GM23248 (cell line): ENCODE measurements around the gene NRDC. TPM values are rescaled to one million over a fixed set of nuclear protein-coding genes. Genes with fewer than 3 reads are reported as not detected.

ENCODE experiments used
- DNase-seq: peaks from one replicate; pipeline ENCODE4 v3.0.0-alpha.2; 2015
- H2AFZ ChIP-seq: fragments of 200-600 bp; sonication (generic); 2 replicates; pipeline ENCODE4 v1.6.1; 2016; ENCODE audit warnings: antibody characterized with exemption
- H3F3A ChIP-seq: fragments of 200-600 bp; sonication (generic); 2 replicates; pipeline ENCODE4 v1.6.1; 2016; ENCODE audit warnings: mild to moderate bottlenecking, antibody characterized with exemption, mixed run types; ENCODE audit not compliant: insufficient read depth
- H3K27ac ChIP-seq: fragments of 200-600 bp; sonication (generic); 2 replicates; pipeline ENCODE4 v1.5.1; 2016; ENCODE audit warnings: mild to moderate bottlenecking
- H3K27me3 ChIP-seq: fragments of 200-600 bp; sonication (generic); replicated peaks from 2 replicates; pipeline ENCODE4 v1.6.1; 2016; ENCODE audit warnings: mild to moderate bottlenecking; ENCODE audit not compliant: insufficient read depth
- H3K36me3 ChIP-seq: fragments of 200-600 bp; sonication (generic); 2 replicates; pipeline ENCODE4 v1.6.1; 2016; ENCODE audit warnings: low read depth, mild to moderate bottlenecking
- H3K4me1 ChIP-seq: fragments of 200-600 bp; sonication (generic); 2 replicates; pipeline ENCODE4 v1.6.1; 2016; ENCODE audit warnings: mild to moderate bottlenecking; ENCODE audit not compliant: insufficient read depth
- H3K4me2 ChIP-seq: fragments of 200-600 bp; sonication (generic); one replicate; pipeline ENCODE4 v1.6.1; 2016; ENCODE audit warnings: mild to moderate bottlenecking; ENCODE audit not compliant: unreplicated experiment
- H3K4me3 ChIP-seq: fragments of 200-600 bp; sonication (generic); 2 replicates; pipeline ENCODE4 v1.5.1; 2016; ENCODE audit warnings: mild to moderate bottlenecking
- H3K79me2 ChIP-seq: fragments of 200-600 bp; sonication (generic); 2 replicates; pipeline ENCODE4 v1.6.1; 2016; ENCODE audit warnings: mild to moderate bottlenecking; ENCODE audit not compliant: insufficient read depth
- H3K9ac ChIP-seq: fragments of 200-600 bp; sonication (generic); 2 replicates; pipeline ENCODE4 v1.6.1; 2016; ENCODE audit warnings: mild to moderate bottlenecking
- H3K9me2 ChIP-seq: fragments of 200-600 bp; sonication (generic); 2 replicates; pipeline ENCODE4 v1.6.1; 2016; ENCODE audit warnings: mixed run types, mild to moderate bottlenecking, moderate library complexity; ENCODE audit not compliant: insufficient read depth
- H3K9me3 ChIP-seq: fragments of 200-600 bp; sonication (generic); one replicate; pipeline ENCODE4 v1.6.1; 2017; ENCODE audit warnings: low read depth
- H4K20me1 ChIP-seq: fragments of 200-600 bp; sonication (generic); 2 replicates; pipeline ENCODE4 v1.6.0; 2016; ENCODE audit not compliant: insufficient read depth
- EZH2 ChIP-seq: fragments of 200-600 bp; sonication (generic); IDR thresholded peaks from 2 replicates; pipeline ENCODE4 v1.6.1; 2018; ENCODE audit warnings: antibody characterized with exemption, mild to moderate bottlenecking; ENCODE audit not compliant: insufficient read depth, poor library complexity, severe bottlenecking
- EZH2phosphoT487 ChIP-seq: fragments of 200-600 bp; sonication (generic); IDR thresholded peaks from 2 replicates; pipeline ENCODE4 v1.6.1; 2018; ENCODE audit warnings: antibody characterized with exemption, moderate library complexity, mild to moderate bottlenecking, low read depth; ENCODE audit not compliant: insufficient read depth
- WGBS, 2 experiments: methylation state at CpG; one replicate each; pipeline ENCODE4 v1.1.6; 2015 to 2017; ENCODE audit warnings: low lambda C conversion rate in 2 of 2, low coverage in 1 of 2; ENCODE audit errors: missing lambda C conversion rate in 2 of 2; 5-methylcytosine and 5-hydroxymethylcytosine counted together
- in situ Hi-C: fragments of 300-500 bp; cut with MboI; formaldehyde crosslinking; loops from 2 replicates; pipeline ENCODE4 v1.15.0; 2020
- polyA plus RNA-seq: library from polyadenylated mRNA; unstranded; fragments of >200 nt; fragmentation: Nextera tagmentation; extraction: Ambion mirVana; gene quantifications from 2 replicates; pipeline ENCODE4 v1.2.1, GENCODE V29; 2016
- total RNA-seq: library from RNA; depleted of rRNA; stranded (reverse); fragments of >200 nt; shearing (Covaris generic); gene quantifications from 2 replicates; pipeline ENCODE4 v1.2.3, GENCODE V29; 2014

Gene NRDC
- total and polyA plus RNA-seq, 2 experiments from 2014 or later, result 55.2 to 129 TPM

DNA sequence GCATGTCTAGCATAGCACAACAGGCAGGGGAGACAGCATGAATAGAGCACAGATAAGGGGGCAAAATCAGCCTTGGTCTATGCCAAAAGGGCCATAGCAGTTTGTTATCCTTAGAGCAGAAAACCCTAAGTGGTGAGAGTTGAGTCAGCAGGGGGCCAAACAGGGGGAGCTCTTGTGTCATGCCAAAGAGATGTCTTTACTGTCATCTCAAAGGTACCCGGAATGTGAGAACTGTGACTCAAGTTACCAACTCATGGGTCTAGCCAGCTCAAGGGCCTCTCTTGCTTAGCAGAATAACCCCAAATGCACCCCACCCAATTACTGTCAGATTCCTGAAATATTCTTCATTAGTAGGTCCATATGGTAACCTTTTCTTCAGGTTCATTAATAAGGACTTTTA is 45.9 kb upstream of the NRDC start:
- no peak overlapping the region for H3K4me3 ChIP-seq
- no peaks in the 10 kb centered on the region for H3K27me3 ChIP-seq
- H3K36me3 ChIP-seq, result peaks cover 4% of the 10 kb centered on the region
- H3K4me2 ChIP-seq, result peak overlapping the region; percentile 76
- no peaks in the 10 kb centered on the region for H3K9me3 ChIP-seq
- peaks cover 72% of the 10 kb centered on the region for H3F3A ChIP-seq
- no peaks in the 10 kb centered on the region for H3K9me2 ChIP-seq
- DNase-seq, result peak; percentile 86
- no peak for TF ChIP-seq EZH2phosphoT487
- TF ChIP-seq EZH2, result no peak
- H3K27ac ChIP-seq, result peak overlapping the region; percentile 71
- in situ Hi-C loops, result no loop called here
- peaks cover 78% of the 10 kb centered on the region for H3K4me1 ChIP-seq
- H3K79me2 ChIP-seq, result no peaks in the 10 kb centered on the region; the same call in 1 of the 2 replicates
- WGBS, 2 experiments, result 0 to 6% methylated on average over 1 of the region's 1 CpG
- no peaks in the 10 kb centered on the region for H4K20me1 ChIP-seq
- peak overlapping the region; percentile 25; the same call in 1 of the 2 replicates for H3K9ac ChIP-seq
- H2AFZ ChIP-seq, result no peak overlapping the region

DNA sequence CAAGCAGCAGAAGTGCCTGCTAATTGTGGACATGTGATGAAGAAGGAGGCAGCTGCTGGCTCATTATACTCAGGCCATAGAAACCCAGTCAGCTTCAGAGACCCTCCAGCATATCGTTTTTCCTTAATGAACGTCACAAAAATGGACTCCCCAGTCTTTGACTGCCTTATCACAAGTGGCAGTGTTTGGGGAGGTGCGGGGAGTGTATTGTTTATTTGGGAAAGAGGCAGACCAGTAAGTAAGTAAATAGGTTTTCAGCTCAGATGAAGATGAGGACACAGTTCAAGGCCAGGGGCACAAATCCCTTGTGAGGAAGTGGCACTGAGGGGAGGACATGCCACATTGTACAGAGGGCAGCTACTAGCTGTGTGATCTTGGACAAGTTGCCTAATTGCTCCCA is 43.5 kb upstream of the NRDC start:
- Histone ChIP-seq H3K9ac (no peak overlapping the region), H3K36me3 (peaks cover 10% of the 10 kb centered on the region; the same call in 1 of the 2 replicates), H3K9me3 (no peaks in the 10 kb centered on the region), H4K20me1 (no peaks in the 10 kb centered on the region), H3K27ac (no peak overlapping the region), H3F3A (peaks cover 65% of the 10 kb centered on the region), H3K79me2 (no peaks in the 10 kb centered on the region; the same call in 1 of the 2 replicates), H3K4me2 (no peak overlapping the region), H2AFZ (no peak overlapping the region), H3K9me2 (no peaks in the 10 kb centered on the region), H3K4me1 (peaks cover 65% of the 10 kb centered on the region), H3K27me3 (no peaks in the 10 kb centered on the region), H3K4me3 (no peak overlapping the region)
- DNase-seq, result no peak
- TF ChIP-seq EZH2, result no peak
- no peak for TF ChIP-seq EZH2phosphoT487
- in situ Hi-C loops, result no loop called here
- 87 to 93% methylated on average over 3 of the region's 3 CpGs for WGBS, 2 experiments

DNA sequence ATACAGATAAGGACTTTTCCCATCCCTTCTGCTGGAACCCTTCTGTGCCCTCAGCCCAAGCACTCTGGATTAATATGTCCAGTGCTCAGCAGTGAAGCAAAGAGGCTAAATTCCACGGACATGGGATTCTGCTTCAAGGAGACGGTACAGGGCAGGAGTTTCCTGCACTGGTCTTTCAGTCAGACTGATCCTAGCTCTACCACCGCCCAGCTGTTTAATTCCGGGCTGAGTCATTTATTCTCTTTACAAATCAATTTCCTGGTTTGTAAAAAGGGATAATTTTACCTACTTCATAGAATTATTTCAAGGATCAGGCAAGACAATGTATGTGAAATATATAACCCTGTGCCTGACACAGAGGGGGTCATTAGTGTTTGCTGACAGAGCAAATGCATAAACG is 41.6 kb upstream of the NRDC start:
- H3K9me3 ChIP-seq, result no peaks in the 10 kb centered on the region
- H2AFZ ChIP-seq, result no peak overlapping the region
- peaks cover 58% of the 10 kb centered on the region for H3F3A ChIP-seq
- peaks cover 60% of the 10 kb centered on the region for H3K4me1 ChIP-seq
- peaks cover 13% of the 10 kb centered on the region; the same call in 1 of the 2 replicates for H3K36me3 ChIP-seq
- in situ Hi-C loops, result no loop called here
- H3K27ac ChIP-seq, result no peak overlapping the region
- no peak overlapping the region for H3K4me3 ChIP-seq
- H3K27me3 ChIP-seq, result no peaks in the 10 kb centered on the region
- TF ChIP-seq EZH2 (no peak), EZH2phosphoT487 (no peak)
- no peaks in the 10 kb centered on the region for H3K9me2 ChIP-seq
- no peak overlapping the region for H3K4me2 ChIP-seq
- no peaks in the 10 kb centered on the region for H4K20me1 ChIP-seq
- peak; percentile 26 for DNase-seq
- H3K9ac ChIP-seq, result no peak overlapping the region
- no peaks in the 10 kb centered on the region; the same call in 1 of the 2 replicates for H3K79me2 ChIP-seq
- 67 to 81% methylated on average over 5 of the region's 5 CpGs for WGBS, 2 experiments

DNA sequence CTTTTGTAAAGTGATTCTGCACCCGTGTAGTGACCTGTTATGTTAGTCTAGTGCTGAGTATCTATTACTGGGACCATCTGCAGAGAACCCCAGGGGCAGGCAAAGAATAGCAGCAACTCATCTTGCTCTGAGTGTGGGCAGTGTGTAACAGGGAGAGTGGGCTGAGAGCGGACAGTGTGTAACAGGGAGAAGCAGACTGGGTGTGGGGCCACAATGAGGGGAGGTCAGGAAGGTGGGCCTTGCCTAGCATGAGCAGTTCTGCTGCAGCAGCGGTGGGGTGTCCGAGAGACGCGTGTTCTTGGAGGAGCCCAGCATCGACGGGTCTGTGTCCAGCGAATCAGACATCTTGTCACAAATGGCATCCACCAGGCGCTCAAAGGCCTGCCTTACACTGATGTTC is 41.2 kb upstream of the NRDC start:
- no peak for TF ChIP-seq EZH2phosphoT487
- no peak for TF ChIP-seq EZH2
- Histone ChIP-seq H3K4me1 (peaks cover 56% of the 10 kb centered on the region), H2AFZ (no peak overlapping the region), H3F3A (peaks cover 54% of the 10 kb centered on the region), H4K20me1 (no peaks in the 10 kb centered on the region), H3K27ac (no peak overlapping the region), H3K27me3 (no peaks in the 10 kb centered on the region), H3K79me2 (no peaks in the 10 kb centered on the region; the same call in 1 of the 2 replicates), H3K4me3 (no peak overlapping the region), H3K9ac (no peak overlapping the region), H3K4me2 (no peak overlapping the region), H3K36me3 (peaks cover 14% of the 10 kb centered on the region; the same call in 1 of the 2 replicates), H3K9me3 (no peaks in the 10 kb centered on the region), H3K9me2 (no peaks in the 10 kb centered on the region)
- WGBS, 2 experiments, result 93 to 97% methylated on average over 10 of the region's 10 CpGs
- in situ Hi-C loops, result no loop called here
- DNase-seq, result no peak
